Gastroesophageal sphincter (tissue), 4 donors: ENCODE data around the gene RB1. TPM values are rescaled to one million over a fixed set of nuclear protein-coding genes. Genes with fewer than 3 reads are reported as not detected.
"Not testable (repeated sequence)": the region's sequence is repeated elsewhere in the genome, so short reads cannot be mapped to it uniquely, and the experiment has no call there.

ENCODE experiments used
- ATAC-seq: fragments of 150-250 bp; one replicate; pipeline ENCODE4 v1.9.1; 2016; ENCODE audit warnings: mild to moderate bottlenecking, moderate library complexity
- H3K27ac ChIP-seq, 4 donors: fragments of 200-600 bp; sonication (generic) in 3 of 4; 1 replicate in 3 of 4; 2 replicates in 1 of 4; pipeline ENCODE4 v1.5.1; 2016 to 2019
- H3K27me3 ChIP-seq: fragments of 200-600 bp; sonication (generic); one replicate; pipeline ENCODE4 v1.5.1; 2019
- H3K36me3 ChIP-seq, 2 donors: fragments of 200-600 bp; sonication (generic); one replicate each; pipeline ENCODE4 v1.5.1; 2019; ENCODE audit warnings: control low read depth in 1 of 2
- H3K4me1 ChIP-seq, 3 donors: fragments of 200-600 bp; sonication (generic); 1 replicate in 2 of 3; 2 replicates in 1 of 3; pipeline ENCODE4 v1.5.1; 2016 to 2019; ENCODE audit warnings: control low read depth in 2 of 3
- H3K4me3 ChIP-seq, 2 donors: fragments of 200-600 bp; sonication (generic); one replicate each; pipeline ENCODE4 v1.5.1; 2019; ENCODE audit warnings: mild to moderate bottlenecking in 1 of 2, moderate library complexity in 1 of 2
- H3K9me3 ChIP-seq, 3 donors: fragments of 200-600 bp; sonication (generic); one replicate each; pipeline ENCODE4 v1.5.1; 2017 to 2019; ENCODE audit warnings: control low read depth in 2 of 3
- EP300 ChIP-seq: sonication (generic); formaldehyde crosslinking; IDR thresholded peaks from one replicate; pipeline ENCODE4 v1.6.1; 2017; ENCODE audit warnings: antibody characterized with exemption, mild to moderate bottlenecking
- POLR2A ChIP-seq, 2 donors: fragments of 450-650 bp; IDR thresholded peaks; one replicate each; pipeline ENCODE4 v1.6.1; 2017; ENCODE audit warnings: antibody characterized with exemption in 2 of 2, mild to moderate bottlenecking in 2 of 2, moderate library complexity in 1 of 2
- POLR2AphosphoS5 ChIP-seq: sonication (generic); formaldehyde crosslinking; IDR thresholded peaks from one replicate; pipeline ENCODE4 v1.6.1; 2017; ENCODE audit warnings: antibody characterized with exemption
- WGBS, 2 donors: methylation state at CpG; one replicate each; pipeline ENCODE4 v1.1.5; 2018; ENCODE audit warnings: low coverage in 1 of 2; 5-methylcytosine and 5-hydroxymethylcytosine counted together
- total RNA-seq, 4 donors: library from RNA; depleted of rRNA; stranded (reverse); fragments of >200 nt; gene quantifications; one replicate each; pipeline ENCODE4 v1.1.0, GENCODE V29; 2016
- TF ChIP-seq, protein P1 (sequence below), 4 experiments: fragments of 200-600 bp in 2 of 4; fragments of 450-650 bp in 2 of 4; sonication (generic) in 1 of 4; IDR thresholded peaks; one replicate each; pipeline ENCODE4 v1.5.1; 2017 to 2019; ENCODE audit warnings: antibody characterized with exemption in 4 of 4, mild to moderate bottlenecking in 2 of 4, moderate library complexity in 2 of 4

Gene RB1
- total RNA-seq, 4 donors from 2014 or later, result 26.5 to 37.2 (median 29.4) TPM

DNA sequence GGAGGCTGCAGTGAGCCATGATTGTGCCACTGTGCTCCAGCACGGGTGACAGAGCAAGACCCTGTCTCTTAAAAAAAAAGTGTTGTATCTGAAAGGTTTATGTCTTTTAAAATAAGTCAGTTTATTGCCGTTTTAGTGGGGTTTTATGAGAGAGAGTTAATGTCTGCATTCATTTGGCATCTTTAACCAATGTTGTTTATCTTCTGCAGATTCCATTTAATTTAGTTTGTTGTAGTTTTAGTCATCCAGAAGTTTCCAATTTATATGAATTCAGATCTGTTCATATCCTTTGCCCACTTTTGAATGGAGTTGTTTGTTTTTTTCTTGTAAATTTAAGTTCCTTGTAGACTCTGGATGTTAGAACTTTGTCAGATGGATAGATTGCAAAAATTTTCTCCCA, 146.1 kb downstream of the RB1 start:
- Histone ChIP-seq H3K9me3 (peaks cover 0 to 16% (median 0%) of the 10 kb centered on the region in 3 donors), H3K4me1 (no peaks in the 10 kb centered on the region), H3K36me3 (peaks cover 0 to 18% of the 10 kb centered on the region in 2 donors), H3K4me3 (no peak overlapping the region), H3K27ac (no peak overlapping the region), H3K27me3 (no peaks in the 10 kb centered on the region)
- TF ChIP-seq POLR2A (IDR thresholded peaks at IDR 0.05), result no peak
- TF ChIP-seq POLR2AphosphoS5, result no peak
- no peak for TF ChIP-seq EP300
- TF ChIP-seq, protein P1, sequence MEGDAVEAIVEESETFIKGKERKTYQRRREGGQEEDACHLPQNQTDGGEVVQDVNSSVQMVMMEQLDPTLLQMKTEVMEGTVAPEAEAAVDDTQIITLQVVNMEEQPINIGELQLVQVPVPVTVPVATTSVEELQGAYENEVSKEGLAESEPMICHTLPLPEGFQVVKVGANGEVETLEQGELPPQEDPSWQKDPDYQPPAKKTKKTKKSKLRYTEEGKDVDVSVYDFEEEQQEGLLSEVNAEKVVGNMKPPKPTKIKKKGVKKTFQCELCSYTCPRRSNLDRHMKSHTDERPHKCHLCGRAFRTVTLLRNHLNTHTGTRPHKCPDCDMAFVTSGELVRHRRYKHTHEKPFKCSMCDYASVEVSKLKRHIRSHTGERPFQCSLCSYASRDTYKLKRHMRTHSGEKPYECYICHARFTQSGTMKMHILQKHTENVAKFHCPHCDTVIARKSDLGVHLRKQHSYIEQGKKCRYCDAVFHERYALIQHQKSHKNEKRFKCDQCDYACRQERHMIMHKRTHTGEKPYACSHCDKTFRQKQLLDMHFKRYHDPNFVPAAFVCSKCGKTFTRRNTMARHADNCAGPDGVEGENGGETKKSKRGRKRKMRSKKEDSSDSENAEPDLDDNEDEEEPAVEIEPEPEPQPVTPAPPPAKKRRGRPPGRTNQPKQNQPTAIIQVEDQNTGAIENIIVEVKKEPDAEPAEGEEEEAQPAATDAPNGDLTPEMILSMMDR (IDR thresholded peaks at IDR 0.05), result no peak
- ATAC-seq, result no peak
- 61 to 95% methylated on average over 2 of the region's 2 CpGs for WGBS, 2 donors

- H3K27ac ChIP-seq, H3K4me3 ChIP-seq, H3K27me3 ChIP-seq, H3K4me1 ChIP-seq, ATAC-seq: not testable (repeated sequence)
- Histone ChIP-seq H3K9me3 (peaks cover 0 to 16% (median 0%) of the 10 kb centered on the region in 3 donors), H3K36me3 (peaks cover 0 to 25% of the 10 kb centered on the region in 2 donors)
Observed at GRCh38 chr13:48451196-48451595, 147.6 kb downstream of the RB1 start.

- no peak for TF ChIP-seq POLR2AphosphoS5
- TF ChIP-seq, protein P1 (IDR thresholded peaks at IDR 0.05), result no peak
- TF ChIP-seq POLR2A (IDR thresholded peaks at IDR 0.05), result no peak
- peaks cover 0 to 75% of the 10 kb centered on the region in 2 donors for H3K36me3 ChIP-seq
- no peak for ATAC-seq
- H3K9me3 ChIP-seq, result no peaks in the 10 kb centered on the region
- no peaks in the 10 kb centered on the region for H3K27me3 ChIP-seq
- no peaks in the 10 kb centered on the region for H3K4me1 ChIP-seq
- no peak overlapping the region for H3K4me3 ChIP-seq
- WGBS, 2 donors, result 84 to 95% methylated on average over 2 to 5 of the region's 10 CpGs
- H3K27ac ChIP-seq, result no peak overlapping the region
Observed at GRCh38 chr13:48456546-48456945, 153.0 kb downstream of the RB1 start.

DNA sequence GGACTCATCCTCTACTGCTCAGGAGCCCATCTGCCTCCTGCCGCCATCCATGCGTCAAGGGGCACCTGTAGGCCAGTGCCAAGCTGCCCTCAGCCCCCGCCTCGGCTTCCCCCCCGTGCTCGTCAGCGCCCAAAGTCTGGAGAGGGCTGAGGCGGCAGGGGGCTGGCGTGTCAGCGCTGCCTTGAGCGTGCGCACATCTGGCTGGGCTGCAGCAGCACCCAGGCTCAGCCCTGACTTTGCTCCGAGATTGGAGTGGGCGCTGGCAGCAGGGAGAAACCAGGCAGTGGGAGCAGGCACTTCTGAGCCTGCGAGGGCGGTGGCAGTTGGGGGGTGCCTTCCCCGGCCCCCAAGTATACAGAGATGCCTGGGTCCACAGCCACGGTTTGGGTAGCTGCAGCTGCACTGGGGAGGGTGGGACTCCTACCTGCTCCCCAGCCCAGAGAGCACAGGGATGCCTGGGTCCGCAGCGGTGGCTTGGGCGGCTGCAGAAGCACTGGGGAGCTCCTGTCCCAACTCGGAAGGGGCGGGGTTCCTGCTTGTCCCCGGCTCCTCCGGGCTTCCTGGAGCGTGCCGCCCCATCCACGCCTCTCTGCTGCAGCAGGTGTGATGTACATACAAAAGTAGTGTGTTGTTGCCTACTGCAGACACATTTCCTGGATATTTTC, 154.2 kb downstream of the RB1 start:
- ATAC-seq, result no peak
- H3K4me3 ChIP-seq, result no peak overlapping the region
- H3K9me3 ChIP-seq, result no peaks in the 10 kb centered on the region
- H3K36me3 ChIP-seq, result peaks cover 0 to 82% of the 10 kb centered on the region in 2 donors
- H3K27ac ChIP-seq, result no peak overlapping the region
- WGBS, 2 donors, result 100% methylated on average over 1 of the region's 28 CpGs; no CpG with 5 or more reads in 1 of the 2 donors
- TF ChIP-seq POLR2A (IDR thresholded peaks at IDR 0.05), result no peak
- TF ChIP-seq POLR2AphosphoS5, result no peak
- H3K27me3 ChIP-seq, result no peaks in the 10 kb centered on the region
- no peaks in the 10 kb centered on the region for H3K4me1 ChIP-seq

DNA sequence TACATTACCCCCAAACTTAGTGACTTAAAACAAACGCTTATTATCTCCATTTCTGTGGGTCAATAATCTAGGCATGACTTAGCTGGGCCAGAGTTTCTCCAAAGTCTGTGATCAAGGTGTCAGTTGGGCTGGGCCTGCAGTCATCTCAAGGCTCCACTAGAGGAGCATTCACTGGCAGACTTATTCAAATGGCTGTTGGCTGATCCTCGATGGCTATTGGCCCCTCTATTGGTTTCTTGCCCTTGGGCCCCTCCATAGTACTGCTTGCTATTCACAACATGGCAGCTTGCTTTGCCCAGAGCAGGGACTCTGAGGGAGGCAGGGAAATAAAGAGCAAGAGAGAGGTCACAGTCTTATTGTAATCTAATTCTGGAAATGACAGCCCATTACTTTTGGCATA, 171.7 kb downstream of the RB1 start:
- WGBS, 2 donors, result 95 to 100% methylated on average over 1 to 2 of the region's 2 CpGs
- Histone ChIP-seq H3K4me3 (no peak overlapping the region), H3K27me3 (no peaks in the 10 kb centered on the region), H3K9me3 (no peaks in the 10 kb centered on the region), H3K27ac (no peak overlapping the region), H3K36me3 (peaks cover 0 to 38% of the 10 kb centered on the region in 2 donors), H3K4me1 (no peaks in the 10 kb centered on the region)
- no peak for ATAC-seq
- no peak for TF ChIP-seq EP300

GRCh38 chr13:48476215-48476614, 172.7 kb downstream of the RB1 start:
- Histone ChIP-seq H3K4me1 (no peaks in the 10 kb centered on the region), H3K4me3 (no peak overlapping the region), H3K9me3 (no peaks in the 10 kb centered on the region), H3K27me3 (no peaks in the 10 kb centered on the region), H3K36me3 (peaks cover 0 to 42% of the 10 kb centered on the region in 2 donors), H3K27ac (no peak overlapping the region)
- ATAC-seq, result no peak
- TF ChIP-seq, protein P1 (IDR thresholded peaks at IDR 0.05), result no peak
- no peak for TF ChIP-seq POLR2AphosphoS5
- TF ChIP-seq EP300, result no peak
- no peak for TF ChIP-seq POLR2A (IDR thresholded peaks at IDR 0.05)
